Activated naive CD4-positive, alpha-beta T cell treated with Interleukin-2 at 50 U/mL for 16 hours (primary cell): ENCODE results near the gene FRMPD1.

Experiments
- DNase-seq: peaks from one replicate; pipeline ENCODE4 v3.0.0-alpha.2; 2020

FRMPD1 gene

DNA sequence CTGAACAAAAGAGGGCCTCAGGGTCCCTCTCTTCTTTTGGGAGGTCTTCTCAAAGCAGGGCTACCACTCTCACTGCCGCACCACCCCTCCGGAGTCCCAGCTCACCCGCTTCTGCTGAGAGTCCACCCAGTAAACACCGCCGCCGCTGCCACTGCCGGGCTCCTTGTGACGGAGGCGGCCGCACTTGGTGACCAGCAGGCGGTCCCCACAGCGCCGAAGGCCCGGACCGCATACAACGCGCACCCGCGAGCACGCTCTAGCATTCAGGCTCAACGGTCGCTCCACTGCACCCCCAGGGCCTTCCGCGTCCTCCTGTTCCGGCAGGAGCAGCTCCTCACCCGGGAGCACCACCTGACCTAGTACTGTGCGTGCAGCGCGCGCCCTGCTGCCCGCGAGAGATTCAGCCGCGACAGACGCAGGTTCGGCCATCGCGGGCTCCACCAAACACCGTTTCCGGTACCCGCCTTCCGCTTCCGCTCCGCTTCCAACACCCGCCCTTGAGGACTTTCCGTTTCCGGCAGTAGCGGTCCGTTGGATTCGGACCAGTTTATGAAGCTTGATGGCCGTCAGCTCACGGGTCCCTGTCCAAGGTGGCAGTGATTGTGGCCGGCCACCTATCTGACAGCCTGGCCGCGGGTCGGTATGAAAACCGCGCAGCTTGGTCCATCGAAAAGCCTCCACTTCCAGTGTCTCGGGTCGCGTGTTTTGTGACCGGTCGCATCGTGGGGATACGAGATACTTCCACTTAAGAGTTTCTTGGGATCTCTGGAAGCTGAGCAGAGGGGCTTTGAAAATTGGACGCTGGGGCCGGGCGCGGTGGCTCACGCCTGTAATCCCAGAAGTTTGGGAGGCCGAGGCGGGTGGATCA, 134.1 kb downstream of the FRMPD1 start, which contains the start of gene EXOSC3:
EXOSC3 (minus strand) TSS at position 449 of the 868 bp plus-strand sequence; CDS start at position 429, 20 bp downstream.
- peak; percentile 90 for DNase-seq

DNA sequence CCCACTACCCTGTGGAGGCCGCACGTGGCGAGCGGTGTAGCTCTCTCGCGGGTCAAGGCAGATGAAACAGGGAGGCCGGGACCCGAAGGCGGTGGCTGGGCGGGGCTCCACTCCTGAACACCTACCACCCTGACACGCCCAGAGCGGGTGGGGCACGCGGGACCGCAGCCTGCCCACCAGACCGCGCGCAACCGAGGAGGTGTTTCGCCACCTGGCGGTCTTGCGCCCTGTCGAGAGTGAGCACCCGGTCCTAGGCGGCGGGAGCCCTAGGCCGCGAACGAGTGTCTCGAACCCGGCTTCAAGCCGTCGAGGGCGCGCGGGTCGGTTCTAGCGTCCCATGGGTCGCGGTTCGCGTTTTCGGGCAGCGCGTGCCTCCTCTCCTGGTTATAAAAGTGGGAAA, 136.3 kb downstream of the FRMPD1 start:
- no peak for DNase-seq

DNA sequence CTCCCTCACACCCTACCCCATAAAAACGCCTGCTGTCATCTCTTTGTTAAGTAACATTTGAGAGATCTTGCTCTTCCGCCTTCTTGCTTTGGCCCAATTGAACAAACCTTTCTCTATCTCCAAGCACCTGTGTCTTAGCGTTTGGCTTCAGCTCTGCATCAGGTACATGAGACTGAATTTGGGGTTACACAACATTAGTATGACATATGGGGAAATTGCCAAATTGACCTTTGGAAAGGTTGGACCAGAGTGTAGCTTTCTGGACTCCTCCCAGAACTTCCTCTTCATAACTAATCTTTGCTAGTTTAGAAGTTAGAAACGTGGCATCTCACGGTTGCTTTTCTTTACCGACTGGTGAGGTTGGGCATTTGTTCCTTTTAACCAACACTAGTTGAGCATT, 137.6 kb downstream of the FRMPD1 start:
- DNase-seq, result no peak

DNA sequence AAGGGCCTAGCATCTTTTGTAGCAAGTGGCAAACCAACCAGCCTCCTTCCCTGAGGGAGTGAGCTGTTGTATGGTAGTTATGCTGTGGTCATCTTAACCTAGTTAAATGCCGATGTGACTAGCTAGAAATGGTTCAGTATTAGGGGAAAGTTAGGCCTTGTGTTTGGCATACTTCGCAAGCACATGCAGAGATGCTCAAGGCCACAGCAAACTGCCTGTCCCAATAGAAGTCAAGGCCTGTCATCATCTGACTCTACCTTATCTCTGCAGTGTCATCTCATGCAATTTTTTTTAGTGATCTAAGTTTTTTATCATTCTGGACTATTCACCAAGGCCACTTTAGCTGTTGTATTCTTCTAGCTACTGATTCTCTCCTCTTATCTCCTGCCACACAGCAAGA, 139.3 kb downstream of the FRMPD1 start:
- DNase-seq, result no peak

- no peak for DNase-seq
Measured at GRCh38 chr9:37792122-37792521, 141.4 kb downstream of the FRMPD1 start.

- DNase-seq, result no peak
Measured at GRCh38 chr9:37796232-37796631, 145.5 kb downstream of the FRMPD1 start.
